K562 (cell line): ENCODE measurements around the gene FANK1. TPM values are rescaled to one million over a fixed set of nuclear protein-coding genes. Genes with fewer than 3 reads are reported as not detected.
"Not testable (repeated sequence)": the region's sequence is repeated elsewhere in the genome, so short reads cannot be mapped to it uniquely, and the experiment has no call there.

Experiments used
- ATAC-seq: fragments of 200-7000 bp; cut with Tn5 transposase; 3 replicates; pipeline ENCODE4 v1.9.1; 2020; ENCODE audit warnings: moderate library complexity
- BruUV-seq: library from RNA; stranded (reverse); fragments of 400-500 nt; replicated peaks from 2 replicates; lab custom pipeline; 2021; lab: Mats Ljungman, UMichigan
- CTCF ChIA-PET: fragments of 300-600 bp; formaldehyde crosslinking; extraction: SDS; loops from one replicate; lab custom pipeline; 2021; ENCODE audit warnings: low intra/inter-chr PET ratio; lab: Yijun Ruan, JAX
- POLR2A ChIA-PET: fragments of 300-600, 350-650 bp; sonication (Branson Sonifier 250); formaldehyde crosslinking; extraction: SDS; loops from one replicate; lab custom pipeline; 2021; ENCODE audit warnings: antibody characterized with exemption, inconsistent platforms; lab: Yijun Ruan, JAX
- DNase-seq, 4 experiments: peaks; one replicate each; pipeline versions ENCODE4 v3.0.0 to v3.0.0-alpha.2; 2011 to 2018; ENCODE audit warnings: low spot score in 3 of 4, mixed read lengths in 3 of 4; ENCODE audit errors: extremely low read depth in 1 of 4
- FAIRE-seq: peaks from 2 replicates; lab custom pipeline; 2011; peaks lifted over from hg19 to GRCh38; lab: Jason Lieb, UNC
- H2AFZ ChIP-seq: 2 replicates; pipeline ENCODE4 v1.6.0; 2011; ENCODE audit warnings: low read depth, low read length, control low read depth, inconsistent platforms
- H3K27ac ChIP-seq: fragments of 200-600 bp; 3 replicates; pipeline ENCODE4 v1.8.0; 2011; ENCODE audit warnings: low read depth, mild to moderate bottlenecking, control low read depth, inconsistent platforms, low read length, moderate library complexity, mixed read lengths; ENCODE audit errors: extremely low read depth
- H3K27me3 ChIP-seq, 2 experiments: fragments of 300-600 bp in 1 of 2; 2 replicates in 1 of 2; 3 replicates in 1 of 2; pipeline versions ENCODE4 v1.6.0 to v1.8.0; 2011; ENCODE audit warnings: inconsistent platforms in 2 of 2, low read length in 2 of 2, mild to moderate bottlenecking in 1 of 2, mixed read lengths in 1 of 2, moderate library complexity in 1 of 2; ENCODE audit not compliant: control insufficient read depth in 2 of 2, insufficient read depth in 2 of 2
- H3K36me3 ChIP-seq: fragments of 300-600 bp; 3 replicates; pipeline ENCODE4 v1.8.0; 2011; ENCODE audit warnings: mild to moderate bottlenecking, low read length, inconsistent platforms; ENCODE audit not compliant: control insufficient read depth, insufficient read depth
- H3K4me1 ChIP-seq, 2 experiments: fragments of 200-600 bp in 1 of 2; replicated peaks in 1 of 2; 2 replicates in 1 of 2; 3 replicates in 1 of 2; pipeline versions ENCODE4 v1.5.1 to v1.8.0; 2011; ENCODE audit warnings: inconsistent platforms in 2 of 2, low read length in 2 of 2, mild to moderate bottlenecking in 1 of 2, mixed read lengths in 1 of 2, moderate library complexity in 1 of 2; ENCODE audit not compliant: control insufficient read depth in 2 of 2, insufficient read depth in 2 of 2
- H3K4me2 ChIP-seq: 2 replicates; pipeline ENCODE4 v1.6.1; 2011; ENCODE audit warnings: low read length, control low read depth, inconsistent platforms, mixed read lengths; ENCODE audit not compliant: insufficient read depth
- H3K4me3 ChIP-seq: fragments of 200-600 bp; sonication (generic), shearing (Covaris generic); 2 replicates; pipeline ENCODE4 v1.5.1; 2016; ENCODE audit warnings: control low read depth, inconsistent platforms
- H3K79me2 ChIP-seq: fragments of 200-600 bp; 3 replicates; pipeline ENCODE4 v1.8.0; 2011; ENCODE audit warnings: low read length, inconsistent platforms; ENCODE audit not compliant: control insufficient read depth, insufficient read depth
- H3K9ac ChIP-seq, 2 experiments: 2 replicates each; pipeline versions ENCODE4 v1.6.0 to v1.6.1; 2011; ENCODE audit warnings: low read depth in 2 of 2, low read length in 2 of 2, control low read depth in 1 of 2, inconsistent platforms in 1 of 2, mild to moderate bottlenecking in 1 of 2, mixed read lengths in 1 of 2; ENCODE audit not compliant: insufficient read depth in 1 of 2
- H3K9me1 ChIP-seq: one replicate; pipeline ENCODE4 v1.6.0; 2011; ENCODE audit warnings: inconsistent platforms, mild to moderate bottlenecking, low read length, moderate library complexity; ENCODE audit not compliant: control insufficient read depth, insufficient read depth
- H3K9me3 ChIP-seq: replicated peaks from 2 replicates; pipeline ENCODE4 v1.5.1; 2011; ENCODE audit warnings: low read depth, low read length, inconsistent platforms; ENCODE audit not compliant: control insufficient read depth, insufficient read depth
- H4K20me1 ChIP-seq: replicated peaks from 2 replicates; pipeline ENCODE4 v1.6.1; 2011; ENCODE audit warnings: low read length, inconsistent platforms, mixed read lengths; ENCODE audit not compliant: control insufficient read depth, insufficient read depth
- C11orf30 ChIP-seq: fragments of 450-650 bp; IDR thresholded peaks from 2 replicates; pipeline ENCODE4 v1.6.1; 2016; ENCODE audit warnings: low read depth, mild to moderate bottlenecking
- MAFG ChIP-seq: fragments of 450-650 bp; conservative IDR thresholded peaks from 2 replicates; pipeline ENCODE4 v1.6.1; 2016; ENCODE audit warnings: missing genetic modification characterization, missing compliant biosample characterization
- SPI1 ChIP-seq: IDR thresholded peaks from 2 replicates; pipeline ENCODE4 v1.6.1; 2011; ENCODE audit warnings: low read depth, low read length, control low read depth, borderline replicate concordance
- ZNF316 ChIP-seq: fragments of 450-650 bp; IDR thresholded peaks from 2 replicates; pipeline ENCODE4 v1.6.1; 2016
- WGBS: fragments of 100-300 bp; shearing (Covaris generic); methylation state at CpG from one replicate; pipeline ENCODE4 v1.1.6; 2016; ENCODE audit warnings: low coverage, mixed read lengths; ENCODE audit not compliant: insufficient coverage; ENCODE audit errors: missing lambda C conversion rate; 5-methylcytosine and 5-hydroxymethylcytosine counted together
- in situ Hi-C: fragments of 300-500 bp; cut with MboI; formaldehyde crosslinking; loops from 4 replicates; pipeline ENCODE4 v1.15.0; 2018; ENCODE audit warnings: inconsistent platforms, mixed read lengths
- intact Hi-C: fragments of 100-400 bp; cut with micrococcal nuclease; formaldehyde crosslinking; loops from 2 replicates; pipeline ENCODE4 v1.14.2; 2022
- polyA plus RNA-seq, 8 experiments: library from polyadenylated mRNA; depleted of rRNA in 4 of 8; stranded (reverse) in 5 of 8; unstranded in 3 of 8; fragments of >200 nt; fragmentation: Nextera tagmentation in 2 of 8; fragmentation: Illumina TruSeq in 1 of 8; extraction: Ambion mirVana in 2 of 8; extraction: Trizol in 1 of 8; gene quantifications; 2 replicates each; pipeline versions ENCODE4 v1.2.1 to v1.2.3, GENCODE V29; 2011 to 2014; ENCODE audit warnings: inconsistent platforms in 1 of 8, missing spikeins in 1 of 8
- total RNA-seq, 7 experiments: library from RNA; depleted of rRNA in 6 of 7; stranded (reverse); fragments of >200 nt in 6 of 7; fragmentation: Illumina TruSeq in 2 of 7; extraction: Trizol in 2 of 7; gene quantifications; 2 replicates each; pipeline versions ENCODE4 v1.2.1 to v1.2.3, GENCODE V29; 2011 to 2021; ENCODE audit warnings: low replicate concordance in 1 of 7
- TF ChIP-seq, protein P1 (sequence below): sonication (generic); formaldehyde crosslinking; IDR thresholded peaks from 2 replicates; pipeline ENCODE4 v1.8.1; 2023; ENCODE audit warnings: mild to moderate bottlenecking, missing genetic modification reagents

The FANK1 gene
- total and polyA plus RNA-seq, 9 of the 15 experiments (the other 6 are each of a cell fraction or from before 2014, with no cell fraction given): 0.11 to 2.3 (median 0.51) TPM; not detected in 1

DNA sequence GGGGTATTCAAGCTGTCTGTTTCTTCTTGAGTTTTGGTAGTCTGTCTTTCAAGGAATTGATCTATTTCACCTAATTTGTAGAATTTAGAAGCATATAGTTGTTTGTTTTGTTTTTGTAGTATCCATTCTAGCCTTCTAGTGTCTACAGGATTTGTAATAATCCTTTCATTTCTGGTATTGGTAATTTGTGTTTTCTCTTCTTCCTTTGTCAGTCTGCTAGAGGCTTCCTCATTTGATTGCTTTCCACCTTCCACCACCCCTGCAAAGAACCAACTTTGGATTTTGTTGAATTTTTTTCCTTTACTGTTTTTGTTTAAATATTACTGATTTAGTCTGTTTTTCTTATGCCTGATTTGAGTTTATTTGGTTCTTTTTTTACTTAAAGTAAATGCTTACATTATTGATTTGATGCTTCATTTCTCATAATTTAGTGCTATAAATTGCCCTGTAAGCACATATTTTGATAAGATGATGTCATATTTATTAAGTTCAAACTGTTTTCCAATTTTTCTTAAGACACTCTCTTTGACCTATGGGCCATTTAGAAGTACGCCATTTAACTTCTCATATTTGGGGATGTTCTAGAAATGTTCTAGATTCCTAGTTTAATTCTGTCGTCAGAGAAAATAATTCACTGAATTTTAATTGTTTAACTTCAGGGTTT lies 25.4 kb downstream of the FANK1 start:
- WGBS: 74% methylated on average over 2 of the region's 2 CpGs
- not testable (repeated sequence) for H3K27me3 ChIP-seq, H3K36me3 ChIP-seq

GRCh38 chr10:125925262-125925834 lies 29.0 kb downstream of the FANK1 start:
- no peak for FAIRE-seq
- no peaks in the 10 kb centered on the region for H3K9me1 ChIP-seq
- intact Hi-C loops (no loop called here), in situ Hi-C loops (no loop called here)
- H4K20me1 ChIP-seq: no peaks in the 10 kb centered on the region
- H3K27ac ChIP-seq: no peak overlapping the region
- no peak overlapping the region for H2AFZ ChIP-seq
- DNase-seq: no peak
- H3K9ac ChIP-seq: no peak overlapping the region
- H3K79me2 ChIP-seq: no peaks in the 10 kb centered on the region
- H3K4me2 ChIP-seq: no peak overlapping the region
- POLR2A ChIA-PET: interaction anchor here (0.7 kb wide), 1 partner anchor 206 kb away, joined by 3 read pairs; the partner anchor contains the start of gene EDRF1
- no peaks in the 10 kb centered on the region for H3K27me3 ChIP-seq
- 28% methylated on average over 5 of the region's 5 CpGs for WGBS
- ATAC-seq: no peak
- H3K4me3 ChIP-seq: no peak overlapping the region
- CTCF ChIA-PET: no interaction called here
- no peaks in the 10 kb centered on the region; a peak in 1 of 5 replicates for H3K4me1 ChIP-seq
- TF ChIP-seq, protein P1, sequence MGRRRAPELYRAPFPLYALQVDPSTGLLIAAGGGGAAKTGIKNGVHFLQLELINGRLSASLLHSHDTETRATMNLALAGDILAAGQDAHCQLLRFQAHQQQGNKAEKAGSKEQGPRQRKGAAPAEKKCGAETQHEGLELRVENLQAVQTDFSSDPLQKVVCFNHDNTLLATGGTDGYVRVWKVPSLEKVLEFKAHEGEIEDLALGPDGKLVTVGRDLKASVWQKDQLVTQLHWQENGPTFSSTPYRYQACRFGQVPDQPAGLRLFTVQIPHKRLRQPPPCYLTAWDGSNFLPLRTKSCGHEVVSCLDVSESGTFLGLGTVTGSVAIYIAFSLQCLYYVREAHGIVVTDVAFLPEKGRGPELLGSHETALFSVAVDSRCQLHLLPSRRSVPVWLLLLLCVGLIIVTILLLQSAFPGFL (CRISPR knock-in tag): no peak
- no TSS peak for BruUV-seq
- H3K36me3 ChIP-seq: no peaks in the 10 kb centered on the region
- H3K9me3 ChIP-seq: no peaks in the 10 kb centered on the region

More for the DNA sequence above, 25.4 kb downstream of the FANK1 start:
- FAIRE-seq, in situ Hi-C loops, H3K79me2 ChIP-seq, intact Hi-C loops, ATAC-seq, DNase-seq, CTCF ChIA-PET, H3K9ac ChIP-seq, H3K4me3 ChIP-seq, H3K9me3 ChIP-seq, H3K4me2 ChIP-seq, BruUV-seq, POLR2A ChIA-PET, H3K4me1 ChIP-seq, H3K9me1 ChIP-seq, H4K20me1 ChIP-seq: not testable (repeated sequence)
- TF ChIP-seq ZNF316 (peak; percentile 68), MAFG (tag) (0 out of 2 replicates have a peak, but pooled peaks have one; percentile 5), SPI1 (peak; percentile 10; the same call in 1 of the 2 replicates), C11orf30 (peak; percentile 42; the same call in 1 of the 2 replicates)
- peak overlapping the region; percentile 72; the same call in 1 of the 2 replicates for H2AFZ ChIP-seq
- H3K27ac ChIP-seq: peak overlapping the region; percentile 45; the same call in 1 of the 3 replicates
